Thyroid gland (tissue), 4 donors: ENCODE measurements around the gene ALKBH7. TPM values are rescaled to one million over a fixed set of nuclear protein-coding genes. Genes with fewer than 3 reads are reported as not detected.
A peak's percentile ranks its signal among the peaks of the same experiment; 100 is the strongest.

Experiments
- DNase-seq, 2 donors: peaks; one replicate each; pipeline ENCODE4 v3.0.0-alpha.2; 2019
- H3K27ac ChIP-seq, 3 donors: fragments of 200-600 bp; sonication (generic); 1 replicate in 2 of 3; 2 replicates in 1 of 3; pipeline ENCODE4 v1.5.1; 2016 to 2019; ENCODE audit warnings: mild to moderate bottlenecking in 1 of 3, moderate library complexity in 1 of 3
- H3K27me3 ChIP-seq: fragments of 200-600 bp; sonication (generic); one replicate; pipeline ENCODE4 v1.5.1; 2019
- H3K36me3 ChIP-seq, 2 donors: fragments of 200-600 bp; sonication (generic); one replicate each; pipeline ENCODE4 v1.5.1; 2016 to 2019
- H3K4me1 ChIP-seq, 2 donors: fragments of 200-600 bp; sonication (generic); one replicate each; pipeline ENCODE4 v1.5.1; 2017 to 2019
- H3K4me3 ChIP-seq, 3 donors: fragments of 200-600 bp; sonication (generic); replicated peaks in 1 of 3; 1 replicate in 2 of 3; 2 replicates in 1 of 3; pipeline ENCODE4 v1.5.1; 2016; ENCODE audit warnings: mild to moderate bottlenecking in 1 of 3
- H3K9me3 ChIP-seq: fragments of 200-600 bp; sonication (generic); one replicate; pipeline ENCODE4 v1.5.1; 2017
- POLR2A ChIP-seq, 2 donors: fragments of 450-650 bp; IDR thresholded peaks; one replicate each; pipeline ENCODE4 v1.6.1; 2017; ENCODE audit warnings: antibody characterized with exemption in 2 of 2, mild to moderate bottlenecking in 2 of 2, moderate library complexity in 1 of 2
- WGBS, 2 donors: methylation state at CpG; one replicate each; pipeline ENCODE4 v1.1.5; 2017; 5-methylcytosine and 5-hydroxymethylcytosine counted together
- intact Hi-C: fragments of 100-400 bp; cut with DNase I; formaldehyde crosslinking; loops from one replicate; pipeline ENCODE4 v1.15.1; 2023
- microRNA-seq: library from miRNA; unstranded; fragments of <30 nt; microRNA quantifications from one replicate; pipeline ENCODE4, GENCODE V29; 2016
- small RNA-seq: library from RNA; depleted of rRNA; stranded (forward); fragments of <200 nt; gene quantifications from one replicate; pipeline ENCODE3, GENCODE V24; 2016
- total RNA-seq, 4 donors: library from RNA; depleted of rRNA; stranded (reverse); fragments of >200 nt; gene quantifications; one replicate each; pipeline ENCODE4 v1.2.3, GENCODE V29; 2016
- TF ChIP-seq, protein P1 (sequence below), 6 experiments: fragments of 200-600 bp in 3 of 6; fragments of 450-650 bp in 3 of 6; sonication (generic) in 3 of 6; IDR thresholded peaks; one replicate each; pipeline ENCODE4 v1.5.1; 2016 to 2019; ENCODE audit warnings: antibody characterized with exemption in 6 of 6, mild to moderate bottlenecking in 2 of 6, inconsistent platforms in 1 of 6, moderate library complexity in 1 of 6

Gene ALKBH7
- total RNA-seq, 4 donors from 2014 or later, result 71.8 to 146 (median 91.4) TPM

DNA sequence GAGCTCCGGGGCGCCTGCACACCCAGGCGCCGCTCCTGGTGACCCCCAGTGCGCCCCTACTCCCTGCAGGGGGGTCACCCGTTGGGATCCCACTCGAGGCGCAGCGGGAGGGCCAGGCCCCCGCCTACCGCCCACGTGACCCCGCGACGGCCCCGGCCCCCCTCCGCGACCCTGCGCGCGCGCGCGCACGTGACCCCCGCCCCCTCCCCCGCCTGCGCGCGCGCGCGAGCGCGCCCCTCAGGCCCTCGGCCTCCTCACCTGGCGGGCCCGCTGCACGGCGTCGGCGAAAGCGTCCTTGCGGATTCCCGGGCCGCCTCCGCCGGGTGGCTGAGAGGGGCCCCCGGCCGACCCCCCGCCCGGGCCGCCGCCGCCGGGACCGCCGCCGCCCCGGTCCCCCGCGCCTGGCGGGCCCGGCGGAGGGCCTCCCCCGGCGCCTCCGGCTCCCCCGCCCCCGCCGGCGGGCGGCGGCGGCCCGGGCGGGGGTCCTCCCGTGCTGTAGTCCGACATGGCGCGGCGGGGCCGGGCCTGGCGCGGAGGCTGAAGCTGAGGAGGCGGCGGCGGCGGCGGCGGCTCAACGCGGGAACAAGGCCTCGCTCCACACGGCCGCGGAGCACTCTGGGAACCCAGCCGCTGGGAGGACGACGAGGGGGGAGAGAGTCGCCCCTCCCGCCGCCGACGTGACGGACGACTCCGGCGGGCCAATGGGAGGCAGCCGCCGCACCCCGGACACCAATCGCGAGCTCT, 51.8 kb downstream of the ALKBH7 start, which contains the start of gene KHSRP:
Gene KHSRP, minus strand, starts transcription at position 617 of the 744 bp plus-strand sequence. Its CDS starts 110 bp downstream, at position 507.
- no peaks in the 10 kb centered on the region for H3K9me3 ChIP-seq
- TF ChIP-seq, protein P1, sequence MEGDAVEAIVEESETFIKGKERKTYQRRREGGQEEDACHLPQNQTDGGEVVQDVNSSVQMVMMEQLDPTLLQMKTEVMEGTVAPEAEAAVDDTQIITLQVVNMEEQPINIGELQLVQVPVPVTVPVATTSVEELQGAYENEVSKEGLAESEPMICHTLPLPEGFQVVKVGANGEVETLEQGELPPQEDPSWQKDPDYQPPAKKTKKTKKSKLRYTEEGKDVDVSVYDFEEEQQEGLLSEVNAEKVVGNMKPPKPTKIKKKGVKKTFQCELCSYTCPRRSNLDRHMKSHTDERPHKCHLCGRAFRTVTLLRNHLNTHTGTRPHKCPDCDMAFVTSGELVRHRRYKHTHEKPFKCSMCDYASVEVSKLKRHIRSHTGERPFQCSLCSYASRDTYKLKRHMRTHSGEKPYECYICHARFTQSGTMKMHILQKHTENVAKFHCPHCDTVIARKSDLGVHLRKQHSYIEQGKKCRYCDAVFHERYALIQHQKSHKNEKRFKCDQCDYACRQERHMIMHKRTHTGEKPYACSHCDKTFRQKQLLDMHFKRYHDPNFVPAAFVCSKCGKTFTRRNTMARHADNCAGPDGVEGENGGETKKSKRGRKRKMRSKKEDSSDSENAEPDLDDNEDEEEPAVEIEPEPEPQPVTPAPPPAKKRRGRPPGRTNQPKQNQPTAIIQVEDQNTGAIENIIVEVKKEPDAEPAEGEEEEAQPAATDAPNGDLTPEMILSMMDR (IDR thresholded peaks at IDR 0.05), result no peak
- TF ChIP-seq POLR2A (IDR thresholded peaks at IDR 0.05), result peak in 1 of 2 donors; percentile 82
- WGBS, 2 donors, result 0% methylated on average over 3 of the region's 114 CpGs; no CpG with 5 or more reads in 1 of the 2 donors
- peaks cover 18 to 20% of the 10 kb centered on the region in 2 donors for H3K36me3 ChIP-seq
- H3K4me1 ChIP-seq, result peaks cover 12 to 24% of the 10 kb centered on the region in 2 donors
- peak within 1 kb of the TSS; percentile 6 to 74 (median 66) for H3K27ac ChIP-seq
- peak within 1 kb of the TSS; percentile 63 to 89 (median 77) for H3K4me3 ChIP-seq
- peak in 1 of 2 donors; percentile 21 for DNase-seq
- H3K27me3 ChIP-seq, result no peaks in the 10 kb centered on the region
- intact Hi-C loops, result loop anchor here (10.0 kb wide), 1 partner anchor 50 kb away; the partner anchor contains the start of genes ALKBH7 and PSPN

Small RNAs within 50 kb of the gene (microRNA-seq; reads per million reads assigned to microRNA genes)
- gene MIR3940, result 1.5 reads per million
- gene MIR6790, result not detected
- gene MIR6885, result 1.1 reads per million

Small RNAs within 50 kb of the gene (small RNA-seq; reads per million reads assigned to genes)
- gene MIR6790 (not detected), gene MIR6885 (not detected)

Other genes with a start within 250 kb of the ALKBH7 start
- 1 to 10 TPM in 1 of 4 donors, under 1 TPM in 1, not detected in 2; 0.22 to 2.4 TPM for gene ACSBG2, start 237.1 kb upstream of the ALKBH7 start, total RNA-seq
- 10 to 100 TPM; 19.2 to 35.0 (median 26.7) TPM for gene MLLT1, start 92.8 kb upstream of the ALKBH7 start, total RNA-seq
- under 1 TPM in 1 of 4 donors, not detected in 3; 0.67 TPM for gene ACER1, start 39.2 kb upstream of the ALKBH7 start, total RNA-seq
- 100 to 1,000 TPM in 1 of 4 donors, 10 to 100 TPM in 3; 44.6 to 108 (median 63.1) TPM for gene CLPP, start 11.3 kb upstream of the ALKBH7 start, total RNA-seq
- gene PSPN, start 3.1 kb downstream of the ALKBH7 start, total RNA-seq, result 1 to 10 TPM; 1.1 to 6.7 (median 2.6) TPM
- 10 to 100 TPM; 50.8 to 57.0 (median 51.4) TPM for gene GTF2F1, start 20.4 kb downstream of the ALKBH7 start, total RNA-seq
- gene KHSRP, start 52.0 kb downstream of the ALKBH7 start, total RNA-seq, result 100 to 1,000 TPM in 3 of 4 donors, 10 to 100 TPM in 1; 92.9 to 141 (median 118) TPM
- under 1 TPM in 1 of 4 donors, not detected in 3; 0.33 TPM for gene SLC25A41, start 61.0 kb downstream of the ALKBH7 start, total RNA-seq
- 100 to 1,000 TPM in 3 of 4 donors, 10 to 100 TPM in 1; 75.2 to 214 (median 152) TPM for gene SLC25A23, start 87.0 kb downstream of the ALKBH7 start, total RNA-seq
- 10 to 100 TPM; 21.0 to 65.2 (median 45.3) TPM for gene CRB3, start 91.5 kb downstream of the ALKBH7 start, total RNA-seq
- 1 to 10 TPM in 3 of 4 donors, not detected in 1; 1.3 to 2.1 (median 1.8) TPM for gene DENND1C, start 109.0 kb downstream of the ALKBH7 start, total RNA-seq
- gene TUBB4A, start 129.5 kb downstream of the ALKBH7 start, total RNA-seq, result under 1 TPM in 3 of 4 donors, not detected in 1; 0.22 to 0.67 (median 0.59) TPM
- gene TNFSF9, start 158.2 kb downstream of the ALKBH7 start, total RNA-seq, result under 1 TPM in 2 of 4 donors, not detected in 2; 0.45 to 0.54 TPM
- under 1 TPM in 1 of 4 donors, not detected in 3; 0.73 TPM for gene CD70, start 218.4 kb downstream of the ALKBH7 start, total RNA-seq